Trophoblast cell (in vitro differentiated cells and primary cell): Measurements from ENCODE around the gene RBM7.
A peak's percentile ranks its signal among the peaks of the same experiment; 100 is the strongest.

Experiments used
- DNase-seq, 2 donors: peaks; one replicate each; pipeline ENCODE4 v3.0.0-alpha.2; 2016
- H2AFZ ChIP-seq: 2 replicates; pipeline ENCODE4 v1.6.1; 2013; ENCODE audit warnings: low read length, moderate library complexity, mild to moderate bottlenecking; ENCODE audit not compliant: insufficient read depth, poor library complexity
- H2AK5ac ChIP-seq: 2 replicates; pipeline ENCODE4 v1.6.1; 2013; ENCODE audit warnings: mild to moderate bottlenecking, low read length
- H2BK120ac ChIP-seq: 2 replicates; pipeline ENCODE4 v1.6.1; 2013; ENCODE audit warnings: low read length, mild to moderate bottlenecking, moderate library complexity; ENCODE audit not compliant: insufficient read depth, poor library complexity
- H2BK12ac ChIP-seq: 2 replicates; pipeline ENCODE4 v1.6.1; 2013; ENCODE audit warnings: mild to moderate bottlenecking, low read length, moderate library complexity
- H2BK5ac ChIP-seq: 2 replicates; pipeline ENCODE4 v1.6.1; 2013; ENCODE audit warnings: low read length, low read depth, moderate library complexity, mild to moderate bottlenecking; ENCODE audit not compliant: poor library complexity
- H3K14ac ChIP-seq: 2 replicates; pipeline ENCODE4 v1.6.1; 2013; ENCODE audit warnings: mild to moderate bottlenecking, low read length
- H3K18ac ChIP-seq: 2 replicates; pipeline ENCODE4 v1.6.1; 2013; ENCODE audit warnings: mild to moderate bottlenecking, low read length
- H3K23ac ChIP-seq: 2 replicates; pipeline ENCODE4 v1.6.1; 2013; ENCODE audit warnings: low read length
- H3K27ac ChIP-seq: 2 replicates; pipeline ENCODE4 v1.5.1; 2013; ENCODE audit warnings: low read depth, mild to moderate bottlenecking, inconsistent platforms, low read length, moderate library complexity
- H3K27me3 ChIP-seq: 2 replicates; pipeline ENCODE4 v1.6.1; 2013; ENCODE audit warnings: inconsistent platforms, mild to moderate bottlenecking, low read length, moderate library complexity; ENCODE audit not compliant: insufficient read depth
- H3K36me3 ChIP-seq, 2 experiments: 1 replicate in 1 of 2; 2 replicates in 1 of 2; pipeline ENCODE4 v1.6.1; 2013; ENCODE audit warnings: low read length in 2 of 2, mild to moderate bottlenecking in 2 of 2, moderate library complexity in 1 of 2; ENCODE audit not compliant: insufficient read depth in 2 of 2, control insufficient read depth in 1 of 2
- H3K4ac ChIP-seq: 2 replicates; pipeline ENCODE4 v1.6.1; 2013; ENCODE audit warnings: low read depth, mild to moderate bottlenecking, low read length, moderate library complexity
- H3K4me1 ChIP-seq, 2 experiments: 1 replicate in 1 of 2; 2 replicates in 1 of 2; pipeline ENCODE4 v1.6.1; 2013; ENCODE audit warnings: low read length in 2 of 2, mild to moderate bottlenecking in 2 of 2, moderate library complexity in 1 of 2; ENCODE audit not compliant: insufficient read depth in 2 of 2, control insufficient read depth in 1 of 2
- H3K4me2 ChIP-seq: 2 replicates; pipeline ENCODE4 v1.6.1; 2013; ENCODE audit warnings: inconsistent platforms, mild to moderate bottlenecking, low read length, moderate library complexity
- H3K4me3 ChIP-seq: 2 replicates; pipeline ENCODE4 v1.5.1; 2013; ENCODE audit warnings: mild to moderate bottlenecking, low read depth, low read length, inconsistent platforms
- H3K79me1 ChIP-seq: one replicate; pipeline ENCODE4 v1.6.1; 2013; ENCODE audit warnings: low read length
- H3K79me2 ChIP-seq: 2 replicates; pipeline ENCODE4 v1.6.1; 2013; ENCODE audit warnings: low read length, mild to moderate bottlenecking; ENCODE audit not compliant: control insufficient read depth, insufficient read depth, poor library complexity
- H3K9ac ChIP-seq: 2 replicates; pipeline ENCODE4 v1.6.1; 2013; ENCODE audit warnings: mild to moderate bottlenecking, low read length
- H3K9me3 ChIP-seq: 2 replicates; pipeline ENCODE4 v1.6.1; 2013; ENCODE audit warnings: low read depth, mild to moderate bottlenecking, control low read depth, inconsistent platforms, low read length; ENCODE audit not compliant: insufficient read depth
- H4K12ac ChIP-seq: 2 replicates; pipeline ENCODE4 v1.6.1; 2013; ENCODE audit warnings: low read depth, mild to moderate bottlenecking, low read length, moderate library complexity
- H4K8ac ChIP-seq: 2 replicates; pipeline ENCODE4 v1.6.1; 2013; ENCODE audit warnings: low read depth, mild to moderate bottlenecking, low read length, moderate library complexity
- H4K91ac ChIP-seq: one replicate; pipeline ENCODE4 v1.6.1; 2013; ENCODE audit warnings: low read depth, mild to moderate bottlenecking, low read length, moderate library complexity
- WGBS: extraction: QIAGEN DNeasy Blood & Tissue Kit; methylation state at CpG from one replicate; pipeline ENCODE4 v1.1.7; 2013; ENCODE audit warnings: missing lambda C conversion rate; ENCODE audit not compliant: insufficient read length, insufficient coverage; ENCODE audit errors: extremely low coverage; 5-methylcytosine and 5-hydroxymethylcytosine counted together

RBM7 gene

DNA sequence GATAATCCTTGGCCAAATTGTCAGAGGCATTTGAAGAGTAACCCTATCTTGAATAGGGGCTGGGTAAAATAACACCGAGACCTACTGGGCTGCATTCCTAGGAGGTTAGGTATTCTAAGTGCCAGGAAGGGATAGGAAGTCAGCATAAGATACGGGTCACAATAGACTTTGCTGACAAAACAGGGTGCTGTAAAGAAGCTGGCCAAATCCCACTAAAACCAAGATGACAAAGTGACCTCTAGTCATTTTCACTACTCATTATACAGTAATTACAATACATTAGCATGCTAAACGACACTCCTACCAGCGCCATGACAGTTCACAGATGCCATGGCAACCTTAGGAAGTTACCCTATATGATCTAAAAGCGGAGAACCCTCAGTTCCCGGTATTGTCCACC lies 37.8 kb downstream of the RBM7 start:
- H3K79me1 ChIP-seq, result peaks cover 12% of the 10 kb centered on the region

DNA sequence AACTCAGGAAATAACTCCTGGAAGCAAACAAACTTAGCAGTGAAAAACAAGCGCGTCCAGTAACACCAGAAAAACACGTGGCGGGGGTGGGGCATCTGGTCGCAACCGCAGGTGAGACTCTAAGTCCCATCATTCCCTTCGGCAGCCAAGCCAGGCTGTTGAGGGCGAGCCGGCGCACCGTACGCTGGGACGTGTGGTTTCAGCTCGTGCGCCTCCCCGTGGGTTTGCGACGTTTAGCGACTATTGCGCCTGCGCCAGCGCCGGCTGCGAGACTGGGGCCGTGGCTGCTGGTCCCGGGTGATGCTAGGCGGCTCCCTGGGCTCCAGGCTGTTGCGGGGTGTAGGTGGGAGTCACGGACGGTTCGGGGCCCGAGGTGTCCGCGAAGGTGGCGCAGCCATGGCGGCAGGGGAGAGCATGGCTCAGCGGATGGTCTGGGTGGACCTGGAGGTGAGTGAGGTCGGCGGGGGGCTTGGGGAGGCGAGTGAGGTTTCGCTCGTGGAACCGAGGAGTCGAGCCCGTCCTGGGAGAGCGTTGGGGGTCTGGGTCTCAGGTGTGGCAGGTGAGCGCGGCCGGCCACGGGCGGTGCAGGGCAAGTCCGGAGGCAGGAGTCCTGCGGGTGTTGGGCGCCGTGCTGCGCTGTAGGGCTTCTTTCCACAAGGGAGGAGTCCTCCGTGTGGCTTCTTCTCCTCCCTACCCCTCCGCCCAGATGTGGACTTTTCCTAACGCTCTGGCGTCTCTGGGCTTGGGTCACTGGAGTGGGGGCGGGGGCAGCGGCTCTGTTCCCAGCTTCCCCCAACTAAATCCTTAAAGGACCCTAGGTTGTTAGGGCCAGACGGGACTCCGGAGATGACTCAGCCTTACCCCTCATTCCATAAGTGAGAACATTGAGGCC lies 39.0 kb downstream of the RBM7 start, which contains the start of gene REXO2:
Gene REXO2, plus strand, starts transcription at position 239 of the 892 bp plus-strand sequence. Its CDS starts 62 bp downstream, at position 301.
- H2BK5ac ChIP-seq, result peak within 1 kb of the TSS; percentile 86
- H3K18ac ChIP-seq, result peak within 1 kb of the TSS; percentile 89
- H2BK12ac ChIP-seq, result peak within 1 kb of the TSS; percentile 66
- H2AK5ac ChIP-seq, result peak within 1 kb of the TSS; percentile 9
- H4K91ac ChIP-seq, result peak within 1 kb of the TSS; percentile 86
- peak within 1 kb of the TSS; percentile 99 for H3K4me3 ChIP-seq
- H2BK120ac ChIP-seq, result peak within 1 kb of the TSS; percentile 82
- H3K36me3 ChIP-seq, result peaks cover 0 to 1% of the 10 kb centered on the region in 2 experiments
- H3K14ac ChIP-seq, result peak within 1 kb of the TSS; percentile 83
- peak within 1 kb of the TSS; percentile 67 for H4K8ac ChIP-seq
- peak; percentile 98 to 99 for DNase-seq
- peak within 1 kb of the TSS; percentile 92 for H3K27ac ChIP-seq
- peaks cover 10% of the 10 kb centered on the region for H3K79me2 ChIP-seq
- peak within 1 kb of the TSS; percentile 64 for H4K12ac ChIP-seq
- H3K4me1 ChIP-seq, result peaks cover 6 to 10% of the 10 kb centered on the region in 2 experiments
- H2AFZ ChIP-seq, result peak within 1 kb of the TSS; percentile 50
- H3K4ac ChIP-seq, result peak within 1 kb of the TSS; percentile 91
- WGBS, result no CpG with 5 or more reads among the region's 64 CpGs
- H3K9ac ChIP-seq, result peak within 1 kb of the TSS; percentile 95
- H3K9me3 ChIP-seq, result peaks cover 2% of the 10 kb centered on the region
- H3K79me1 ChIP-seq, result peaks cover 12% of the 10 kb centered on the region
- no peaks in the 10 kb centered on the region for H3K27me3 ChIP-seq
- H3K4me2 ChIP-seq, result peak within 1 kb of the TSS; percentile 71
- H3K23ac ChIP-seq, result no peak within 1 kb of the TSS

More for the DNA sequence above, 37.8 kb downstream of the RBM7 start:
- H3K23ac ChIP-seq, result no peak overlapping the region
- no peak overlapping the region for H3K4ac ChIP-seq
- peak overlapping the region; percentile 58 for H2BK5ac ChIP-seq
- H3K4me3 ChIP-seq, result no peak overlapping the region
- H3K4me1 ChIP-seq, result peaks cover 4 to 6% of the 10 kb centered on the region in 2 experiments
- H4K12ac ChIP-seq, result no peak overlapping the region
- peak overlapping the region; percentile 60 for H3K4me2 ChIP-seq
- H3K18ac ChIP-seq, result no peak overlapping the region
- H3K36me3 ChIP-seq, result peaks cover 0 to 4% of the 10 kb centered on the region in 2 experiments
- peak overlapping the region; percentile 85 for H4K91ac ChIP-seq
- peaks cover 3% of the 10 kb centered on the region for H3K9me3 ChIP-seq
- H2BK12ac ChIP-seq, result no peak overlapping the region
- H2AFZ ChIP-seq, result no peak overlapping the region
- no peaks in the 10 kb centered on the region for H3K27me3 ChIP-seq
- H3K9ac ChIP-seq, result no peak overlapping the region
- no peak overlapping the region for H2AK5ac ChIP-seq
- peak overlapping the region; percentile 22 for H4K8ac ChIP-seq
- peak overlapping the region; percentile 76 for H3K27ac ChIP-seq
- no peak overlapping the region for H3K14ac ChIP-seq
- H2BK120ac ChIP-seq, result peak overlapping the region; percentile 14
- H3K79me2 ChIP-seq, result peaks cover 10% of the 10 kb centered on the region
- peak; percentile 82 to 92 for DNase-seq
- no CpG with 5 or more reads among the region's 6 CpGs for WGBS

DNA sequence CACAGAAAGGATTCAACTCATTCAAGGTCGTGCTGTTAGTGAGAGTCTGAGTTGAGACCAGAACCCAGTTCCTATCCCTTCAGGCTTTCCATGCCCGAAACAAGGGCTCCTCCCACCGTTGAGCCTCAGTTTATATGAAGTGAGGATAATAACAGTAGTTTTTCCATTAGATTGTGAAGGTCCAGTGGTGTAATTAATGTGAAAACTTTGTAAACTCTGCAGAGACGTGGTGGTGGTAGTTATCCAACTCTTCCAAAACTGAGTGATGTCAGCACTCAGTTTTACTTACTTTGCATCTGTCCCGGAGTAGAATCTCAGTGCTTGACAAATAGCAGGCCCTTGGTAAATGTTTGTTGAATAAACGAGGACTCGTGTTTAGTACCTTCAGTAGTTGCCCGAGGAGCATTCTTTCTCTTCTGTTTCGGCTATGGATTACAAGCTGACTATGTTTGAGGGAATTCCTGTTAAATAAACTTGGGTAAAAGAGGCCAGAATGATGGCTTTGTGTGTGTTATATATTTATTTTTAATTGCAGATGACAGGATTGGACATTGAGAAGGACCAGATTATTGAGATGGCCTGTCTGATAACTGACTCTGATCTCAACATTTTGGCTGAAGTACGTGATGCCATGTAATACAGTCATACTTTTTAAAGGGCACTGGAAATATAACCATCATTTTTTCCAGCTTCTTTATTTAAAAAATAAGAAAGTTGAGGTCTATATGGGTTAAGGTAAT lies 39.8 kb downstream of the RBM7 start:
- no peaks in the 10 kb centered on the region for H3K27me3 ChIP-seq
- peaks cover 2% of the 10 kb centered on the region for H3K9me3 ChIP-seq
- WGBS, result no CpG with 5 or more reads among the region's 10 CpGs
- peak overlapping the region; percentile 89 for H3K18ac ChIP-seq
- no peak overlapping the region for H2AK5ac ChIP-seq
- peak overlapping the region; percentile 71 for H3K4me2 ChIP-seq
- H2BK120ac ChIP-seq, result peak overlapping the region; percentile 82
- peak; percentile 7 to 42 for DNase-seq
- peak overlapping the region; percentile 86 for H2BK5ac ChIP-seq
- H3K36me3 ChIP-seq, result peaks cover 0 to 2% of the 10 kb centered on the region in 2 experiments
- peak overlapping the region; percentile 66 for H2BK12ac ChIP-seq
- H4K91ac ChIP-seq, result peak overlapping the region; percentile 86
- H4K12ac ChIP-seq, result peak overlapping the region; percentile 64
- no peak overlapping the region for H3K23ac ChIP-seq
- H3K9ac ChIP-seq, result peak overlapping the region; percentile 95
- H3K4me1 ChIP-seq, result peaks cover 6 to 11% of the 10 kb centered on the region in 2 experiments
- peak overlapping the region; percentile 83 for H3K14ac ChIP-seq
- peak overlapping the region; percentile 67 for H4K8ac ChIP-seq
- peak overlapping the region; percentile 91 for H3K4ac ChIP-seq
- peak overlapping the region; percentile 99 for H3K4me3 ChIP-seq
- peak overlapping the region; percentile 92 for H3K27ac ChIP-seq
- H3K79me1 ChIP-seq, result peaks cover 12% of the 10 kb centered on the region
- H3K79me2 ChIP-seq, result peaks cover 10% of the 10 kb centered on the region
- no peak overlapping the region for H2AFZ ChIP-seq
